Measurements from ENCODE around the gene SRPRA. TPM values are rescaled to one million over a fixed set of nuclear protein-coding genes. Genes with fewer than 3 reads are reported as not detected.
A peak's percentile ranks its signal among the peaks of the same experiment; 100 is the strongest.

Gene SRPRA
- total RNA-seq, 1 experiment from 2014 or later, result 57.1 TPM

DNA sequence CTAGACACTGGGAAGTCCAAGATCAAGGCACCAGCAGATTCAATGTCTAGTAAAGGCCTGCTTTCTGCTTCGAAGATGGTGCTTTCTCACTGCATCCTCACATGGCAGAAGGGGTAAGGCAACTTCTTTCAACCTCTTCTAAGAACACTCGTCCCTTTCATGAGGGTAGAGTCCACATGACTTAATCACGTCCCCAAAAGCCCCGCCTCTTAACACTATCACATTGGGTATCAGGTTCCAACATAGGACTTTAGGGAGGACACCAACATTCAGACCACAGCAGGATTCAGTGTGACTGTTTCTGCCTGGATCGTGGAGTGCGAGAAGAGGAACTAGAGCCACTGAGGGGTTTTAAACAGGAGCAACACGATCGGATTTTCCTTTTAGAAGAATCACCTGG lies 10.5 kb upstream of the SRPRA start:
- peak in 1 of 2 experiments; percentile 31 for DNase-seq
- Histone ChIP-seq H3K27me3 (ENCODE audit: insufficient read depth, low read depth) (no peaks in the 10 kb centered on the region), H3K4me3 (no peak overlapping the region), H4K20me1 (ENCODE audit: insufficient read depth) (no peaks in the 10 kb centered on the region), H3K79me2 (ENCODE audit: low read depth) (peaks cover 7% of the 10 kb centered on the region), H3K9me3 (ENCODE audit: insufficient read depth, low read depth) (no peaks in the 10 kb centered on the region), H3K4me1 (replicated peaks; ENCODE audit: insufficient read depth) (peaks cover 11% of the 10 kb centered on the region; the same call in 1 of the 2 replicates), H3K9me2 (ENCODE audit: insufficient read depth) (no peaks in the 10 kb centered on the region), H2AFZ (no peak overlapping the region), H3K36me3 (ENCODE audit: low read depth) (0 out of 2 replicates have a peak, but pooled peaks cover 7% of the 10 kb centered on the region), H3K4me2 (no peak overlapping the region), H3F3A (ENCODE audit: insufficient read depth, low read depth) (peaks cover 9% of the 10 kb centered on the region; the same call in 1 of the 2 replicates), H3K27ac (no peak overlapping the region)
- BruUV-seq (replicated peaks), result no TSS peak
- no peak for TF ChIP-seq CTCF (conservative IDR thresholded peaks at IDR 0.05)
- no peak for TF ChIP-seq EZH2 (IDR thresholded peaks at IDR 0.05; ENCODE audit: low read depth)
- ChIA-PET CTCF (no interaction called here), POLR2A (ENCODE audit: unreplicated experiment) (no interaction called here)
- intact Hi-C loops (cut with micrococcal nuclease; ENCODE audit: unreplicated experiment), result no loop called here

DNA sequence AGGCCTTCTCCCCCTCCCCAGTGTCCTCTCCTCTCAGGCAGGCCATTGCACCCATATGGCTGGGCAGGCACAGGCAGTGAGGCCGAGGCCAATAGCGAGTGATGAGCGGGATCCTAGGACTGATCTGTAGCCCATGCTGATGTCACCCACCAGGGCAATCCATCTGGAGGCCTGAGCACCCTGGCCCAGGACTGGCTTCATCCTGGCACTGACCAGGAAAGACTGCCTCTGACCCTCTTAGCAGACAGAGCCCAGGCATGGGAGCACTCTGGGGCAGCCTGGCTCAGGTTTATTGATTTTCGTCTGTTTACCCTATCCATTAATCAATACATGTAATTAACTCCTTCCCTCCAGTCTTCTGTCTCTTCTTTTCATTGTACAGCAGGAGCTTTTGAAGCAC lies 9.1 kb upstream of the SRPRA start:
- Histone ChIP-seq H3K9me3 (ENCODE audit: insufficient read depth, low read depth) (no peaks in the 10 kb centered on the region), H3K4me1 (replicated peaks; ENCODE audit: insufficient read depth) (peaks cover 8% of the 10 kb centered on the region; the same call in 1 of the 2 replicates), H3K27ac (no peak overlapping the region), H3K27me3 (ENCODE audit: insufficient read depth, low read depth) (no peaks in the 10 kb centered on the region), H3K9me2 (ENCODE audit: insufficient read depth) (no peaks in the 10 kb centered on the region), H4K20me1 (ENCODE audit: insufficient read depth) (no peaks in the 10 kb centered on the region), H3K4me2 (no peak overlapping the region), H2AFZ (no peak overlapping the region), H3F3A (ENCODE audit: insufficient read depth, low read depth) (no peaks in the 10 kb centered on the region), H3K36me3 (ENCODE audit: low read depth) (0 out of 2 replicates have a peak, but pooled peaks cover 10% of the 10 kb centered on the region), H3K4me3 (no peak overlapping the region), H3K79me2 (ENCODE audit: low read depth) (no peaks in the 10 kb centered on the region)
- ChIA-PET CTCF (no interaction called here), POLR2A (ENCODE audit: unreplicated experiment) (interaction anchor here (0.6 kb wide), 1 partner anchor 308 kb away, joined by 4 read pairs; no protein-coding TSS in a partner anchor)
- no TSS peak for BruUV-seq (replicated peaks)
- TF ChIP-seq EZH2 (IDR thresholded peaks at IDR 0.05; ENCODE audit: low read depth) (no peak), CTCF (conservative IDR thresholded peaks at IDR 0.05) (no peak)
- intact Hi-C loops (cut with micrococcal nuclease; ENCODE audit: unreplicated experiment), result no loop called here
- DNase-seq, result peak in 1 of 2 experiments; percentile 8

DNA sequence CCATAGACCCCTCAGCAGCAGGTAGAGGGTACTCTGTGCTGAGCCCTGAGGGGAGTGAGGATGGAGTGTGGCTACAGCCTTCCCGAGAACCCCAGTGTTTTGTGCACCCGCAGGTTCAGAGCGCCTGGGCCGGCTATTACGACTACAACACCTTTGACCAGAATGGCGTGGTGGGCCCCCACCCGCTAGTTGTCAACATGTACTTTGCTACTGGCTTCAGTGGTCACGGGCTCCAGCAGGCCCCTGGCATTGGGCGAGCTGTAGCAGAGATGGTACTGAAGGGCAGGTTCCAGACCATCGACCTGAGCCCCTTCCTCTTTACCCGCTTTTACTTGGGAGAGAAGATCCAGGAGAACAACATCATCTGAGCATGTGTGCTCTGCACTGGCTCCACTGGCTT lies 8.6 kb upstream of the SRPRA start:
- Histone ChIP-seq H3K27me3 (ENCODE audit: insufficient read depth, low read depth) (no peaks in the 10 kb centered on the region), H3K9me2 (ENCODE audit: insufficient read depth) (no peaks in the 10 kb centered on the region), H3K36me3 (ENCODE audit: low read depth) (0 out of 2 replicates have a peak, but pooled peaks cover 10% of the 10 kb centered on the region), H3K27ac (no peak overlapping the region), H3K4me1 (replicated peaks; ENCODE audit: insufficient read depth) (peaks cover 4% of the 10 kb centered on the region; the same call in 1 of the 2 replicates), H3K4me2 (no peak overlapping the region), H4K20me1 (ENCODE audit: insufficient read depth) (no peaks in the 10 kb centered on the region), H3K79me2 (ENCODE audit: low read depth) (no peaks in the 10 kb centered on the region), H3F3A (ENCODE audit: insufficient read depth, low read depth) (no peaks in the 10 kb centered on the region), H3K9me3 (ENCODE audit: insufficient read depth, low read depth) (no peaks in the 10 kb centered on the region), H2AFZ (no peak overlapping the region), H3K4me3 (no peak overlapping the region)
- no peak for TF ChIP-seq CTCF (conservative IDR thresholded peaks at IDR 0.05)
- no peak for TF ChIP-seq EZH2 (IDR thresholded peaks at IDR 0.05; ENCODE audit: low read depth)
- ChIA-PET CTCF (no interaction called here), POLR2A (ENCODE audit: unreplicated experiment) (interaction anchor here (0.6 kb wide), 1 partner anchor 309 kb away, joined by 4 read pairs; no protein-coding TSS in a partner anchor)
- no peak for DNase-seq
- no TSS peak for BruUV-seq (replicated peaks)
- intact Hi-C loops (cut with micrococcal nuclease; ENCODE audit: unreplicated experiment), result no loop called here

All from PC-9 (cell line).